SK-N-SH (cell line): ENCODE measurements around the gene SLC49A3. TPM values are rescaled to one million over a fixed set of nuclear protein-coding genes. Genes with fewer than 3 reads are reported as not detected.

ENCODE experiments used
- CTCF ChIA-PET: fragments of 300-600, 350-600 bp; formaldehyde crosslinking; extraction: SDS; loops from one replicate; lab custom pipeline; 2021; lab: Yijun Ruan, JAX
- POLR2A ChIA-PET: fragments of 350-600 bp; sonication (Branson Sonifier 250); formaldehyde crosslinking; extraction: SDS; loops from one replicate; lab custom pipeline; 2020; ENCODE audit warnings: antibody characterized with exemption, inconsistent platforms; lab: Yijun Ruan, JAX
- DNase-seq: peaks from one replicate; pipeline ENCODE4 v3.0.0; 2012
- H2AFZ ChIP-seq: fragments of 200-600 bp; sonication (generic); 2 replicates; pipeline ENCODE4 v1.8.1; 2016; ENCODE audit warnings: antibody characterized with exemption, mild to moderate bottlenecking, low read depth
- H3F3A ChIP-seq: fragments of 200-600 bp; sonication (generic); replicated peaks from 2 replicates; pipeline ENCODE3; 2016; ENCODE audit warnings: antibody characterized with exemption, mild to moderate bottlenecking; ENCODE audit not compliant: insufficient read depth
- H3K27ac ChIP-seq, 2 experiments: fragments of 200-500 bp in 1 of 2; fragments of 200-600 bp in 1 of 2; sonication (Bioruptor generic) in 1 of 2; sonication (generic), shearing (Covaris generic) in 1 of 2; 2 replicates each; pipeline versions ENCODE4 v1.5.1 to v1.6.1; 2014 to 2016; ENCODE audit warnings: low read depth in 2 of 2, inconsistent platforms in 1 of 2, low read length in 1 of 2, mild to moderate bottlenecking in 1 of 2, mixed read lengths in 1 of 2
- H3K27me3 ChIP-seq: fragments of 200-600 bp; sonication (generic), shearing (Covaris generic); 2 replicates; pipeline ENCODE4 v1.6.1; 2016; ENCODE audit warnings: mixed run types; ENCODE audit not compliant: insufficient read depth
- H3K36me3 ChIP-seq, 2 experiments: fragments of 200-500 bp in 1 of 2; fragments of 200-600 bp in 1 of 2; sonication (Bioruptor generic) in 1 of 2; sonication (generic) in 1 of 2; replicated peaks in 1 of 2; 2 replicates each; pipeline versions ENCODE3 to v1.5.1; 2014 to 2016; ENCODE audit warnings: low read length in 1 of 2, mild to moderate bottlenecking in 1 of 2; ENCODE audit not compliant: insufficient read depth in 2 of 2, control insufficient read depth in 1 of 2
- H3K4me1 ChIP-seq, 2 experiments: fragments of 200-500 bp in 1 of 2; fragments of 200-600 bp in 1 of 2; sonication (Bioruptor generic) in 1 of 2; sonication (generic), shearing (Covaris generic) in 1 of 2; 2 replicates each; pipeline versions ENCODE4 v1.5.1 to v1.6.1; 2014 to 2016; ENCODE audit warnings: low read depth in 1 of 2, low read length in 1 of 2, mixed run types in 1 of 2; ENCODE audit not compliant: insufficient read depth in 2 of 2, control insufficient read depth in 1 of 2
- H3K4me2 ChIP-seq: fragments of 200-600 bp; sonication (generic), shearing (Covaris generic); 2 replicates; pipeline ENCODE4 v1.6.1; 2017; ENCODE audit warnings: mixed run types
- H3K4me3 ChIP-seq, 2 experiments: fragments of 200-500 bp in 1 of 2; fragments of 200-600 bp in 1 of 2; sonication (Bioruptor generic) in 1 of 2; sonication (generic), shearing (Covaris generic) in 1 of 2; 2 replicates each; pipeline versions ENCODE4 v1.5.1 to v1.8.1; 2014 to 2016; ENCODE audit warnings: low read depth in 2 of 2, inconsistent platforms in 1 of 2, low read length in 1 of 2, mild to moderate bottlenecking in 1 of 2, mixed read lengths in 1 of 2, moderate library complexity in 1 of 2
- H3K79me2 ChIP-seq: fragments of 200-600 bp; sonication (generic); 2 replicates; pipeline ENCODE4 v1.8.1; 2017; ENCODE audit warnings: mild to moderate bottlenecking; ENCODE audit not compliant: insufficient read depth
- H3K9ac ChIP-seq: fragments of 200-600 bp; sonication (generic); 2 replicates; pipeline ENCODE4 v1.6.1; 2017; ENCODE audit warnings: mixed run types
- H3K9me2 ChIP-seq: fragments of 200-600 bp; sonication (generic); 2 replicates; pipeline ENCODE4 v1.6.1; 2017; ENCODE audit warnings: mixed run types
- H3K9me3 ChIP-seq: fragments of 200-600 bp; sonication (generic); 2 replicates; pipeline ENCODE4 v1.6.1; 2017; ENCODE audit warnings: mixed run types, mild to moderate bottlenecking, moderate library complexity
- H4K20me1 ChIP-seq: fragments of 200-600 bp; sonication (generic); 2 replicates; pipeline ENCODE4 v1.6.1; 2017; ENCODE audit warnings: mild to moderate bottlenecking, mixed run types; ENCODE audit not compliant: insufficient read depth
- EP300 ChIP-seq, 2 experiments: IDR thresholded peaks; 2 replicates each; pipeline versions ENCODE4 v1.4.0 to v1.6.1; 2012; ENCODE audit warnings: borderline replicate concordance in 1 of 2, low read depth in 1 of 2, low read length in 1 of 2
- GABPA ChIP-seq: IDR thresholded peaks from 2 replicates; pipeline ENCODE4 v1.4.0; 2012; ENCODE audit warnings: low read depth, mild to moderate bottlenecking
- GATA2 ChIP-seq: sonication (generic); formaldehyde crosslinking; IDR thresholded peaks from 2 replicates; pipeline ENCODE4 v1.5.0; 2020; ENCODE audit warnings: mild to moderate bottlenecking, missing genetic modification reagents
- NFIC ChIP-seq: IDR thresholded peaks from 2 replicates; pipeline ENCODE4 v1.4.0; 2012; ENCODE audit warnings: borderline replicate concordance
- POLR2AphosphoS5 ChIP-seq: IDR thresholded peaks from 2 replicates; pipeline ENCODE4 v1.6.1; 2012; ENCODE audit warnings: low read depth, low read length
- RCOR1 ChIP-seq: fragments of 150-350 bp; IDR thresholded peaks from 2 replicates; pipeline ENCODE4 v1.6.1; 2017; ENCODE audit warnings: antibody characterized with exemption, low read length
- REST ChIP-seq: IDR thresholded peaks from 2 replicates; pipeline ENCODE4 v1.6.1; 2012; ENCODE audit warnings: mild to moderate bottlenecking, low read depth, low read length, moderate library complexity
- SIN3A ChIP-seq: IDR thresholded peaks from 2 replicates; pipeline ENCODE4 v1.6.1; 2012; ENCODE audit warnings: low read depth, mild to moderate bottlenecking, low read length, moderate library complexity, borderline replicate concordance
- SMC3 ChIP-seq: IDR thresholded peaks from 2 replicates; pipeline ENCODE4 v1.6.1; 2012; ENCODE audit warnings: low read depth, low read length, improper control_type of control experiment
- TCF12 ChIP-seq: IDR thresholded peaks from 2 replicates; pipeline ENCODE4 v1.4.0; 2012
- TEAD4 ChIP-seq: IDR thresholded peaks from 2 replicates; pipeline ENCODE4 v1.4.0; 2012; ENCODE audit warnings: mild to moderate bottlenecking, borderline replicate concordance; ENCODE audit not compliant: insufficient read depth
- USF1 ChIP-seq: IDR thresholded peaks from 2 replicates; pipeline ENCODE4 v1.4.0; 2012; ENCODE audit warnings: low read depth, borderline replicate concordance
- WGBS: methylation state at CpG from one replicate; pipeline ENCODE4 v1.1.6; 2017; ENCODE audit warnings: low lambda C conversion rate; 5-methylcytosine and 5-hydroxymethylcytosine counted together
- polyA plus RNA-seq, 3 experiments: library from polyadenylated mRNA; depleted of rRNA; stranded (reverse); fragments of >200 nt; gene quantifications; 2 replicates each; pipeline ENCODE4 v1.2.3, GENCODE V29; 2012
- TF ChIP-seq, protein P1 (sequence below): IDR thresholded peaks from 2 replicates; pipeline ENCODE4 v1.4.0; 2012; ENCODE audit warnings: low read depth, borderline replicate concordance
- TF ChIP-seq, protein P2 (sequence below): IDR thresholded peaks from 2 replicates; pipeline ENCODE4 v1.4.0; 2012; ENCODE audit warnings: low read depth

Gene SLC49A3
- polyA plus RNA-seq, 1 of the 3 experiments (the other 2 are of a cell fraction): 0.05 TPM

DNA sequence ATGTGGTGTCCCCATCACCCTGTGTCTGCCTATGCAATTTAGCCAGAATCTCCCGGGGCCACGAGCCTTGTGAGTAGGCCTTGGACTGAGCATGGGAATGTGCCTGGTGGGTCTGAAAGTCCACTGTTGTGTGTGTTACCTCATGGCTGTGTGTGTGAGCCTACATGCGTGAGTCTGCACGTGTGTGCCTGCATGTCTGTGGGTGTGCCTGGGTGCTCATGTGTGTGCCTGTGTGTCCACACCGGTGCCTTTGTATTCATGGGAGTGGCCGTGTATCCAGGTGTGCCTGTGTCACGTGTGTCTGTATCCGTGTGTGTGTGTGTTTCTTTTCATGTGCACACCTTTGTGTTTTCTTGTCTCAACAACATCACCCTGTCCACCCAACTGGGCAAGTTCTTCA is 29.1 kb downstream of the SLC49A3 start:
- Histone ChIP-seq H3K4me3 (no peak overlapping the region), H3K27me3 (no peaks in the 10 kb centered on the region), H3K4me2 (no peak overlapping the region), H4K20me1 (no peaks in the 10 kb centered on the region), H2AFZ (no peak overlapping the region), H3K79me2 (no peaks in the 10 kb centered on the region), H3F3A (no peaks in the 10 kb centered on the region), H3K9me2 (no peaks in the 10 kb centered on the region), H3K27ac (no peak overlapping the region), H3K9me3 (no peaks in the 10 kb centered on the region), H3K9ac (no peak overlapping the region), H3K4me1 (peaks cover 0 to 21% of the 10 kb centered on the region in 2 experiments; a peak in 1 of 4 replicates), H3K36me3 (no peaks in the 10 kb centered on the region)
- ChIA-PET POLR2A (no interaction called here), CTCF (no interaction called here)
- no peak for DNase-seq
- WGBS: 84% methylated on average over 3 of the region's 8 CpGs
- TF ChIP-seq GATA2 (CRISPR knock-in tag) (no peak), SMC3 (no peak), RCOR1 (no peak), REST (no peak), NFIC (no peak)

GRCh38 chr4:658681-659667 is 30.0 kb downstream of the SLC49A3 start:
- 85% methylated on average over 25 of the region's 32 CpGs for WGBS
- Histone ChIP-seq H3K9me2 (no peaks in the 10 kb centered on the region), H2AFZ (no peak overlapping the region), H3K9ac (no peak overlapping the region), H3K4me3 (no peak overlapping the region), H4K20me1 (no peaks in the 10 kb centered on the region), H3K27ac (no peak overlapping the region), H3K36me3 (no peaks in the 10 kb centered on the region), H3K9me3 (no peaks in the 10 kb centered on the region), H3K4me1 (peaks cover 0 to 16% of the 10 kb centered on the region in 2 experiments; a peak in 1 of 4 replicates), H3F3A (no peaks in the 10 kb centered on the region), H3K27me3 (no peaks in the 10 kb centered on the region), H3K79me2 (no peaks in the 10 kb centered on the region), H3K4me2 (no peak overlapping the region)
- DNase-seq: no peak
- POLR2A ChIA-PET: no interaction called here
- CTCF ChIA-PET: interaction anchor here (1.1 kb wide), 1 partner anchor 15 kb away, joined by 3 read pairs; the partner anchor contains the start of gene ATP5ME
- TF ChIP-seq TEAD4: no peak
- no peak for TF ChIP-seq POLR2AphosphoS5
- no peak for TF ChIP-seq GATA2 (CRISPR knock-in tag)
- no peak for TF ChIP-seq EP300 (IDR thresholded peaks at IDR 0.05; ENCODE audit: borderline replicate concordance in 1 of 2, low read depth in 1 of 2, low read length in 1 of 2)
- no peak for TF ChIP-seq SIN3A
- no peak for TF ChIP-seq REST
- TF ChIP-seq, protein P1, sequence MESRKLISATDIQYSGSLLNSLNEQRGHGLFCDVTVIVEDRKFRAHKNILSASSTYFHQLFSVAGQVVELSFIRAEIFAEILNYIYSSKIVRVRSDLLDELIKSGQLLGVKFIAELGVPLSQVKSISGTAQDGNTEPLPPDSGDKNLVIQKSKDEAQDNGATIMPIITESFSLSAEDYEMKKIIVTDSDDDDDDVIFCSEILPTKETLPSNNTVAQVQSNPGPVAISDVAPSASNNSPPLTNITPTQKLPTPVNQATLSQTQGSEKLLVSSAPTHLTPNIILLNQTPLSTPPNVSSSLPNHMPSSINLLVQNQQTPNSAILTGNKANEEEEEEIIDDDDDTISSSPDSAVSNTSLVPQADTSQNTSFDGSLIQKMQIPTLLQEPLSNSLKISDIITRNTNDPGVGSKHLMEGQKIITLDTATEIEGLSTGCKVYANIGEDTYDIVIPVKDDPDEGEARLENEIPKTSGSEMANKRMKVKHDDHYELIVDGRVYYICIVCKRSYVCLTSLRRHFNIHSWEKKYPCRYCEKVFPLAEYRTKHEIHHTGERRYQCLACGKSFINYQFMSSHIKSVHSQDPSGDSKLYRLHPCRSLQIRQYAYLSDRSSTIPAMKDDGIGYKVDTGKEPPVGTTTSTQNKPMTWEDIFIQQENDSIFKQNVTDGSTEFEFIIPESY: no peak
- TF ChIP-seq USF1: no peak
- no peak for TF ChIP-seq GABPA
- no peak for TF ChIP-seq TCF12
- TF ChIP-seq, protein P2, sequence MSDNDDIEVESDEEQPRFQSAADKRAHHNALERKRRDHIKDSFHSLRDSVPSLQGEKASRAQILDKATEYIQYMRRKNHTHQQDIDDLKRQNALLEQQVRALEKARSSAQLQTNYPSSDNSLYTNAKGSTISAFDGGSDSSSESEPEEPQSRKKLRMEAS: no peak
